GM21423 (cell line): ENCODE measurements around the gene RESF1.
"Not testable (repeated sequence)": the region's sequence is repeated elsewhere in the genome, so short reads cannot be mapped to it uniquely, and the experiment has no call there.

Experiments
- ATAC-seq: cut with Tn5 transposase; IDR thresholded peaks from one replicate; pipeline ENCODE4 v1.9.1; 2021; ENCODE audit warnings: mild to moderate bottlenecking, moderate library complexity; ENCODE audit not compliant: unreplicated experiment

The RESF1 gene, protein sequence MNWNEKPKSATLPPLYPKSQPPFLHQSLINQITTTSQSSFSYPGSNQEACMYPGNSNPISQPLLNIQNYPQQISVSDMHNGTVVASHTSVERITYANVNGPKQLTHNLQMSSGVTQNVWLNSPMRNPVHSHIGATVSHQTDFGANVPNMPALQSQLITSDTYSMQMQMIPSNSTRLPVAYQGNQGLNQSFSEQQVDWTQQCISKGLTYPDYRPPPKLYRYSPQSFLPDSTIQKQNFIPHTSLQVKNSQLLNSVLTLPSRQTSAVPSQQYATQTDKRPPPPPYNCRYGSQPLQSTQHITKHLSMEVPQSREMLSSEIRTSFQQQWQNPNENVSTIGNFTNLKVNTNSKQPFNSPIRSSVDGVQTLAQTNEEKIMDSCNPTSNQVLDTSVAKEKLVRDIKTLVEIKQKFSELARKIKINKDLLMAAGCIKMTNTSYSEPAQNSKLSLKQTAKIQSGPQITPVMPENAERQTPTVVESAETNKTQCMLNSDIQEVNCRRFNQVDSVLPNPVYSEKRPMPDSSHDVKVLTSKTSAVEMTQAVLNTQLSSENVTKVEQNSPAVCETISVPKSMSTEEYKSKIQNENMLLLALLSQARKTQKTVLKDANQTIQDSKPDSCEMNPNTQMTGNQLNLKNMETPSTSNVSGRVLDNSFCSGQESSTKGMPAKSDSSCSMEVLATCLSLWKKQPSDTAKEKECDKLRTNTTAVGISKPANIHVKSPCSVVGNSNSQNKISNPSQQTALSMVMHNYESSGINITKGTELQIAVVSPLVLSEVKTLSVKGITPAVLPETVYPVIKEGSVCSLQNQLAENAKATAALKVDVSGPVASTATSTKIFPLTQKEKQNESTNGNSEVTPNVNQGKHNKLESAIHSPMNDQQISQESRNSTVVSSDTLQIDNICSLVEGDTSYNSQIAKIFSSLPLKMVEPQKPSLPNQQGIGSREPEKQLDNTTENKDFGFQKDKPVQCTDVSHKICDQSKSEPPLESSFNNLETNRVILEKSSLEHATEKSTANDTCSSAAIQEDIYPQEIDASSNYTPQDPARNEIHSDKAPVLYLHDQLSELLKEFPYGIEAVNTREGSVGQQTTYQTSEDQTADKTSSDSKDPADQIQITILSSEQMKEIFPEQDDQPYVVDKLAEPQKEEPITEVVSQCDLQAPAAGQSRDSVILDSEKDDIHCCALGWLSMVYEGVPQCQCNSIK (N-terminal part only)

DNA sequence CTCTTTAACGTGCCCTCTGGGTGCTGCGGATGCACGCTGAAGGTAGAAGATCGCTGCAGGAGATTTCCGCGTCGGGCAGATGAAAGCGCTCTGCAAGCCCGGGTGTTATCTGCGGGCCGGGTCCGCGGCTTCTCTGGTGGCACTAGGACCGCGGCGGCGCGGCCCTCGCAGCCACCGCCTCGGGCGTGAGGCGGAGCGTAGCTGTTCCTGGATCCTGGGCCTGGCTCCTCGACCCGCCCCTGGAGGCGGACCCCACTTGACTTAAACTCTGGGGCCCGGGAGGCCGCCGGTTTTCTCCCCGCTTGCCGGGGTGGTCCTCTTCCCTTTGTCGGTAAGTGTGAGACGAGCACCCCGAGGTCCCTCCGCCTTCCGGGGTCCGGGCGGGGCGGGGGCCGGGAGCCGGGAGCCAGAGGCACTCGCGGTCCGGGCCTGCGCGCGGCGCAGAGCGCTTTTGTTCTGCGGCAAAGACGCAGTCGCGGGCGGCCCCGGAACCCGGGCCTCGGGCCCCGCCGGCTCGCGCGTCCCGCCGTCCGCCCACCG, at the start of gene RESF1:
RESF1 (plus strand) TSS at position 255 of the 540 bp plus-strand sequence. CDS start 21,541 bp downstream, outside the sequence.
- ATAC-seq = peak; percentile 81

GRCh38 chr12:31914927-31915326, 44.3 kb upstream of the RESF1 start:
- no peak for ATAC-seq

GRCh38 chr12:31915446-31915845, 43.8 kb upstream of the RESF1 start:
- ATAC-seq = no peak

DNA sequence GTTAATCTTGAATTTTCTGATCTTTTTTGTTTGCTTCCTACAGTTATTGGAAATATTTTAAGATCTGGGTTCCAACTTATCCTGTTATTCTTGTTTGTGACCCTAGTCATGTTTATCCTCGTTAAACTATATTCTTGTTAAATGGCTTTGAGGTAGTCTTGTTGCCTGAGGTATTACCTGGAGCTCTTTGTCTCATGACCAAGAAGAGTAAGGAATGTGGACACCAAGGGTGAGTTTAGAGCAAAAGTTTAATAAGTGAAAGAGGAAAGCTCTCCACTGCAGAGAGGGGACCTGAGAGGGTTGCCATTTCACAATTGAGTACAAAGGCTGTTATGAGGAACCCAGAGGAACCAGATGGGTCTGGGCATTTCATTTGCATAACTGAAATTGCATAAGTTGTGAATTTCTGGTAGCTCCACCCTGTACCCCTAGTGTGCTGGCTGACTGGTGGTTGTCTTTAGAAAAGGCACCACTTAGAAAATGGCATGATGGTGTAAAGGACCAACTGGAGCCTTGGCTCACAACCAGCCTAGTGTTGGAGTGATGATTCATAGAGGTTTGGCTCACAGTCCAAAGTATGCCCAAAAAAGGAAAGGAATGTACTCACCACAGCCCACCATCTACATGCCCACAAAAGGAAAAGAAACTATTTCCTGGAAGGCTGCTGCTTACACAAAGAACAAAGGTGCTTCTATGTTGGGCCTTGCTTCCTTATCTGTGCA, 36.7 kb upstream of the RESF1 start:
- ATAC-seq = no peak

GRCh38 chr12:31923063-31923412, 36.2 kb upstream of the RESF1 start:
- ATAC-seq = no peak

DNA sequence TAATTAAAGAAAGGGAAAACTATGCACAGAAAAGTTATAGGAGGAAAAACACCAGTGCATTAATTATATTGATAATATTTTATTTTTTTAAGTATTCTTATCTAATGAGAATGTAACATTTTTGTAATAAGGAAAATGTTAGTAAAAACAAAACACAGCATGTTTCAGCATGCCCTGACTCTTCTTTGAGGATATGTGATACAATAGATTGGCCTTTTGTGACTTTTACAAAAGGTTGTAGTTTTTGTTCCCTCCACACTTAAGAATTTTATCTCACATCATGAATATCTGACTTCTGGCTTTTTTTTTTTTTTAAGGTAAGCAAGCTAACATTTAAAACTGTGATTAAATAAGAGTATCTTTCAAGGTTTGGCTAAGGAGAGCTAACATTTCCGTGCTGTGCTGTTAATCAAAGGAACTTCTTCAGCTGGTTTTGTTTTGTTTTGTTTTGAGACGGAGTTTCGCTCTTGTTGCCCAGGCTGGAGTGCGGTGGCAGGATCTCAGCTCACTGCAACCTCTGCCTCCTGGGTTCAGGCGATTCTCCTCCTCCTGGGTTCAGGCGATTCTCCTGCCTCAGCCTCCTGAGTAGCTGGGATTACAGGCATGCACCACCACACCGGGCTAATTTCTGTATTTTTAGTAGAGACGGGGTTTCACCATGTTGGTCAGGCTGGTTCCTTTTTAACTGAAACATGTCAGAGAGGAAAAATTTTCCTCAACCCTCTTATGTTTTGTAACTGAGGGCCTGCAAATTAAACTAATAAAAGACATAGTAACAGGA, 30.8 kb upstream of the RESF1 start:
- no peak for ATAC-seq

DNA sequence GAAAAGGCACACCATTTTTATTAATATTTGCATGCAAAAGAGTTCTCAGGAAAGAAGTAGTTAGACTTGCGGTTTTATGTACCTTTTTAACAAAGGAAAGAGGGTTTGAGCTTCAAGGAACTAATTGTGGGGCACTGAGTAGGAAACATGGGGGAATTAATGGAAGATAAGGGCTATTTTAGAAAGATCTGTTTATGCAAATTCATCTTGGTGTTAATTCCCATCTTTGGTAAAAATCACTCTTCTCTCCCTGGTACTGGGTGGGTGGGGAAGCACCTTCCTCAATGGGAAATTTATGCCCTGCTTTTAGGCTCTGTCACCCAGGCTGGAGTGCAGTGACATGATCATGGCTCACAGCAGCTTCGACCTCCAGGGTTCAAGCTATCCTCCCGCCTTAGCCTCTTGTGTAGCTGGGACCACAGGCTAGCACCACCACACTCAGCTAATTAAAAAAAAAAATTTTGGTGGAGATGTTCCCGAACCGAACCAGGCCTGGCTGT, 30.1 kb upstream of the RESF1 start:
- ATAC-seq = no peak

DNA sequence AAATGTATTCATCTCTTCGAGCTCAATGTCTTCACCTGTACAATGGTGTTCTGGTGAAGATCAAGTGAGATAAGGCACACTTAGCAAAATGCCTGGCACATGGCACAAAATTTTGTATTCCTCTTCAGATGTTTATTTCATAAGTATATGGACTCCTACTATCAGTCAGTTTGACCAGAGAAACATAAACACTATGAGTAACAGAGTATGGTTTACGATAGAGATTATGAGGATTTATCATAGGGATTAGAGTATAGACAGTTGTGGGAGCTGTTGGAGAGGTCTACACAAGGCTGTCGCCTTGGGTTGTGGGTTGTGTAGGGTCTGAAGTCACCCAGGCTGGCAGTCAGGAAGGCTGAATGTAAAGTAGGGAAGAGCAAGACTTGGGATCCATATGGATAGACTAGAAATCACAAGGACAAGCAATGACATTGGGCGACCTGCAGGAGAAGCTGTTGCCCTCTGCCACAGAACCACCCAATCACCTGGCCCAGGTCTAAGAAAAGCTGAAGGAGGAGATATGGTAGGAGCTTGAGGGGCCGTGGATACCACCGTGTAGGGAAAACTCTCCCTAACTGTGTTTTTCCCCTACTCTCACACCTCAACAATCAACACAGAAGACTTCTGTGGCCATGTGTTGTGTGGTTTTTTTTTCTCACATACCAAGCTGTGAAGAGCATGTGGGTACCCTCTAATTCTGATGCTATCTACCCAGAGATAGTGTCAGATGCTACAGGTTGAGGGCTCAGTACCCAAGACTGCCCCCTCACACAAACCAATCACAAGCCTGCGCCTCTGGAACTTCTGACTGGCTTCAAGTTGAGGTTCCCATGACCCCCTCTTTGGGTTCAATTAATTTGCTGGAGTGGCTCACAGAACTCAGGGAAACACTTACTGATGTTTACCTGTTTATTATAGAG, 27.2 kb upstream of the RESF1 start:
- no peak for ATAC-seq

DNA sequence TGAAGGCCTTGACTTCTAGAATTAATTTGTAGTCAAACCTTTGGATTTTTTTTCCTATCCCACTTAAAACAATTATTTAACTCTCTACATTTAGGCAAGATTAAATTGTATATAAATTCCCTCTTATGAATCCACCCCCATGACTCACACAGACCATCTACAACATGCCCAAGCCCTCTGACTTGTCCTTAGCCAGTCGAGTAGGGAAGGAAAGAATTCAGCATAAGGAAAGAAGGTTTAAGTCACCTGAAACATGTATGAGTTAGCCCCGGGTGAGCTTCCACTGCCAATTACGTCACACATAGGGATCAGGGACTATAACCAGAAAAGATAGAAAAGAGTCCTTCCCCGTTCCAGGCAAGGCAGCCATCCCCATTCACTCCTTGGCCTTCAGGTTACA, 14.9 kb upstream of the RESF1 start:
- ATAC-seq = no peak

DNA sequence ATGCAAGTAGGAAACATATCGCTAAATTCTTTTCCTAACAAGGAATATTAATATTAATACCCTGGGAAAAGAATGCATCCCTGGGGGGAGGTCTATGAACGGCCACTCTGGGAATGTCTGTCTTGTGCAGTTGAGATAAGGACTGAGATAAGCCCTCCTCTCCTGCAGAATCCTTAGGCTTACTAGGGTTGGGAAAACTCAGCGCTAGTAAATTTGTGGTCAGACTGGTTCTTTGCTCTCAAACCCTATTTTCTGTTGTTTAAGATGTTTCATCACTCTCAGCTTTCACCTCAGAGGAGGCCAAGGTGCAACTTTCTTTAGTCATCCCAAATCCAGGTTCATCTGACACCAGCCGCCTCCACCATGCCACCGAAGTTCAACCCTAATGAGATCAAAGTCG, 11.2 kb upstream of the RESF1 start:
- ATAC-seq = no peak

DNA sequence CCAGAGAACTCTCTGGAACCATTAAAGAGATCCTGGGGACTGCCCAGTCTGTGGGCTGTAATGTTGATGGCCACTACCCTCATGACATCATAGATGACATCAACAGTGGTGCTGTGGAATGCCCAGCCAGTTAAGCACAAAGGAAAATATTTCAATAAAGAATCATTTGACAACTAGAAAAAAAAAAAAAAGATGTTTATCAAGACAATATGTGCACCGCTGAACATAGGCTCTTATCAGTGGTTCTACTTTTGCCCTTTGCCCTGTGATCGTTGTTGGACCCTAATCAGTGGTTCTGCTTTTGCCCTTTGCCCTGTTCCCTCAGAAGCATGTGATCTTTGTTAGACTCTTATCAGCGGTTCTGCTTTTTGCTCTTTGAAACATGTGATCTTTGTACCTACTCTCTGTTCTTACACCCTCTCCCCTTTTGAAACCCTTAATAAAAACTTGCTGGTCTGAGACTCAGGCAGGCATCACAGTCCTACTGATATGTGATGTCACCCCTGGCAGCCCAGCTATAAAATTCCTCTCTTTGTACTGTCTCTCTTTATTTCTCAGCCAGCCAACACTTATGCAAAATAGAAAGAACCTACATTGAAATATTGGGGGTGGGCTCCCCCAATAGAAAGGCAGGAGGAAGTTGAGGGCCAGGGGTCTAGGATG, 10.4 kb upstream of the RESF1 start:
- ATAC-seq = not testable (repeated sequence)

DNA sequence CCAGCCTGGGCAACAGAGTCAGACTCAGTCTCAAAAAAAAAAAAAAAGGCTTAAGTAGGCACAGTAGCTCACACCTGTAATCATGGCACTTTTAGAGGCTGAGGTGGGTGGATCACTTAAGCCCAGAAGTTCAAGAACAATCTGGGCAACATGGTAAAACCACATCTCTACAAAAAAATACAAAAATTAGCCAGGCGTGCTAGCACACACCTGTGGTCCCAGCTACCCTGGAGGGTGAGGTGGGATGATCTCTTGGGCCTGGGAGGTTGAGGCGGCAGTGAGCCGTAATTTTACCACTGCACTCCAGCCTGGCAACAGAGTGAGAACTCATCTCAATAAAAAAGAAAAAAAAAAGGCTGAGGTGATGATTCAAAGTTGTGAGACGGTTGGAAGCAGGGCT, 9.1 kb upstream of the RESF1 start:
- ATAC-seq = no peak

DNA sequence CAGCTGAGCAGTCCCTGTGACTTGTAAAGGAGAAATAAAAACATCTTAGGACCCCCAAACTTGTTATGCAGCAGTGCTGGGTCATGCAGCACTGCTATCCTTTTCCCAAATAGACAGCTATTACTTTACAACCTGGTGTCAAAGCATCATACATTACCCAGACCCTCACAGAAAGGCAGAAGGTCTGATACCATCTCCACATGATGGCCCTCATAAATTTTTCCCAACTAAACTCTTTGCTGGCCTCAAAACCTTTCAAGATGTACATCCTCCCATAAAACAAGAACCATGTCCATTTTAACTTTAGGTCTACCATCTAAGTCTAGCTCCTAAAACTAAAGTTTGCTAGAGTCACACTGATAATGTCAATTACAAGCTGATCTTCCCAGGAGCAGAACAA, 8.7 kb upstream of the RESF1 start:
- ATAC-seq = no peak

DNA sequence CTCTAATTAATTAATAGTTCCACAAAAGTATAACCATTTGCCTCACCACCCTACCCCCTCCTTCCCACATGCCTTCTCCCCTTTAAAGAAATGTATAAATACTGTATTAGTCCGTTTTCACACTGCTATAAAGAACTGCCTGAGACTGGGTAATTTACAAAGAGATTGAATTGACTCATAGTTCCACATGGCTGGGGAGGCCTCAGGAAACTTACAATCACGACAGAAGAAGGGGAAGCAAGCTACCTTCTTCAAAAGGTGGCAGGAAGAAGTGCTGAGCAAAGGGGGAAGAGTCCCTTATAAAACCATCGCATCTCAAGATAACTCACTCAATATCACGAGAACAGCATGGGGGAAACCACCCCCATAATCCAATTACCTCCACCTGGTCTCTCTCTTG, 8.2 kb upstream of the RESF1 start:
- no peak for ATAC-seq

GRCh38 chr12:31951939-31952338, 7.3 kb upstream of the RESF1 start:
- no peak for ATAC-seq

- no peak for ATAC-seq
These were observed 6.8 kb upstream of the RESF1 start for GRCh38 chr12:31952418-31952817.

- ATAC-seq = no peak
These were observed 4.0 kb upstream of the RESF1 start for GRCh38 chr12:31954925-31955858.
